SK-N-SH (cell line): ENCODE results near the gene RAPGEF2. TPM values are rescaled to one million over a fixed set of nuclear protein-coding genes. Genes with fewer than 3 reads are reported as not detected.

Experiments used
- CTCF ChIA-PET: fragments of 300-600, 350-600 bp; formaldehyde crosslinking; extraction: SDS; loops from one replicate; lab custom pipeline; 2021; lab: Yijun Ruan, JAX
- POLR2A ChIA-PET: fragments of 350-600 bp; sonication (Branson Sonifier 250); formaldehyde crosslinking; extraction: SDS; loops from one replicate; lab custom pipeline; 2020; ENCODE audit warnings: antibody characterized with exemption, inconsistent platforms; lab: Yijun Ruan, JAX
- DNase-seq: peaks from one replicate; pipeline ENCODE4 v3.0.0; 2012
- H2AFZ ChIP-seq: fragments of 200-600 bp; sonication (generic); 2 replicates; pipeline ENCODE4 v1.8.1; 2016; ENCODE audit warnings: antibody characterized with exemption, mild to moderate bottlenecking, low read depth
- H3F3A ChIP-seq: fragments of 200-600 bp; sonication (generic); replicated peaks from 2 replicates; pipeline ENCODE3; 2016; ENCODE audit warnings: antibody characterized with exemption, mild to moderate bottlenecking; ENCODE audit not compliant: insufficient read depth
- H3K27ac ChIP-seq, 2 experiments: fragments of 200-500 bp in 1 of 2; fragments of 200-600 bp in 1 of 2; sonication (Bioruptor generic) in 1 of 2; sonication (generic), shearing (Covaris generic) in 1 of 2; 2 replicates each; pipeline versions ENCODE4 v1.5.1 to v1.6.1; 2014 to 2016; ENCODE audit warnings: low read depth in 2 of 2, inconsistent platforms in 1 of 2, low read length in 1 of 2, mild to moderate bottlenecking in 1 of 2, mixed read lengths in 1 of 2
- H3K27me3 ChIP-seq: fragments of 200-600 bp; sonication (generic), shearing (Covaris generic); 2 replicates; pipeline ENCODE4 v1.6.1; 2016; ENCODE audit warnings: mixed run types; ENCODE audit not compliant: insufficient read depth
- H3K36me3 ChIP-seq, 2 experiments: fragments of 200-500 bp in 1 of 2; fragments of 200-600 bp in 1 of 2; sonication (Bioruptor generic) in 1 of 2; sonication (generic) in 1 of 2; replicated peaks in 1 of 2; 2 replicates each; pipeline versions ENCODE3 to v1.5.1; 2014 to 2016; ENCODE audit warnings: low read length in 1 of 2, mild to moderate bottlenecking in 1 of 2; ENCODE audit not compliant: insufficient read depth in 2 of 2, control insufficient read depth in 1 of 2
- H3K4me1 ChIP-seq, 2 experiments: fragments of 200-500 bp in 1 of 2; fragments of 200-600 bp in 1 of 2; sonication (Bioruptor generic) in 1 of 2; sonication (generic), shearing (Covaris generic) in 1 of 2; 2 replicates each; pipeline versions ENCODE4 v1.5.1 to v1.6.1; 2014 to 2016; ENCODE audit warnings: low read depth in 1 of 2, low read length in 1 of 2, mixed run types in 1 of 2; ENCODE audit not compliant: insufficient read depth in 2 of 2, control insufficient read depth in 1 of 2
- H3K4me2 ChIP-seq: fragments of 200-600 bp; sonication (generic), shearing (Covaris generic); 2 replicates; pipeline ENCODE4 v1.6.1; 2017; ENCODE audit warnings: mixed run types
- H3K4me3 ChIP-seq, 2 experiments: fragments of 200-500 bp in 1 of 2; fragments of 200-600 bp in 1 of 2; sonication (Bioruptor generic) in 1 of 2; sonication (generic), shearing (Covaris generic) in 1 of 2; 2 replicates each; pipeline versions ENCODE4 v1.5.1 to v1.8.1; 2014 to 2016; ENCODE audit warnings: low read depth in 2 of 2, inconsistent platforms in 1 of 2, low read length in 1 of 2, mild to moderate bottlenecking in 1 of 2, mixed read lengths in 1 of 2, moderate library complexity in 1 of 2
- H3K79me2 ChIP-seq: fragments of 200-600 bp; sonication (generic); 2 replicates; pipeline ENCODE4 v1.8.1; 2017; ENCODE audit warnings: mild to moderate bottlenecking; ENCODE audit not compliant: insufficient read depth
- H3K9ac ChIP-seq: fragments of 200-600 bp; sonication (generic); 2 replicates; pipeline ENCODE4 v1.6.1; 2017; ENCODE audit warnings: mixed run types
- H3K9me2 ChIP-seq: fragments of 200-600 bp; sonication (generic); 2 replicates; pipeline ENCODE4 v1.6.1; 2017; ENCODE audit warnings: mixed run types
- H3K9me3 ChIP-seq: fragments of 200-600 bp; sonication (generic); 2 replicates; pipeline ENCODE4 v1.6.1; 2017; ENCODE audit warnings: mixed run types, mild to moderate bottlenecking, moderate library complexity
- H4K20me1 ChIP-seq: fragments of 200-600 bp; sonication (generic); 2 replicates; pipeline ENCODE4 v1.6.1; 2017; ENCODE audit warnings: mild to moderate bottlenecking, mixed run types; ENCODE audit not compliant: insufficient read depth
- EZH2phosphoT487 ChIP-seq: fragments of 200-600 bp; sonication (generic); IDR thresholded peaks from 2 replicates; pipeline ENCODE4 v1.6.1; 2017; ENCODE audit warnings: low read depth, mixed run types, mild to moderate bottlenecking, antibody characterized with exemption, moderate library complexity, borderline replicate concordance
- FOSL2 ChIP-seq: IDR thresholded peaks from 2 replicates; pipeline ENCODE4 v1.4.0; 2012; ENCODE audit warnings: low read depth, mild to moderate bottlenecking, moderate library complexity, borderline replicate concordance
- FOXM1 ChIP-seq: IDR thresholded peaks from 2 replicates; pipeline ENCODE4 v1.4.0; 2012; ENCODE audit warnings: low read depth, mild to moderate bottlenecking
- GABPA ChIP-seq: IDR thresholded peaks from 2 replicates; pipeline ENCODE4 v1.4.0; 2012; ENCODE audit warnings: low read depth, mild to moderate bottlenecking
- MEF2A ChIP-seq: IDR thresholded peaks from 2 replicates; pipeline ENCODE4 v1.4.0; 2012; ENCODE audit warnings: low read depth, borderline replicate concordance
- MXI1 ChIP-seq: IDR thresholded peaks from 2 replicates; pipeline ENCODE4 v1.6.1; 2012; ENCODE audit warnings: mild to moderate bottlenecking, low read depth, low read length, improper control_type of control experiment
- NFIC ChIP-seq: IDR thresholded peaks from 2 replicates; pipeline ENCODE4 v1.4.0; 2012; ENCODE audit warnings: borderline replicate concordance
- POLR2AphosphoS5 ChIP-seq: IDR thresholded peaks from 2 replicates; pipeline ENCODE4 v1.6.1; 2012; ENCODE audit warnings: low read depth, low read length
- RCOR1 ChIP-seq: fragments of 150-350 bp; IDR thresholded peaks from 2 replicates; pipeline ENCODE4 v1.6.1; 2017; ENCODE audit warnings: antibody characterized with exemption, low read length
- REST ChIP-seq: IDR thresholded peaks from 2 replicates; pipeline ENCODE4 v1.6.1; 2012; ENCODE audit warnings: mild to moderate bottlenecking, low read depth, low read length, moderate library complexity
- RXRA ChIP-seq: IDR thresholded peaks from 2 replicates; pipeline ENCODE4 v1.4.0; 2012; ENCODE audit warnings: low read depth, mild to moderate bottlenecking, borderline replicate concordance
- SIN3A ChIP-seq: IDR thresholded peaks from 2 replicates; pipeline ENCODE4 v1.6.1; 2012; ENCODE audit warnings: low read depth, mild to moderate bottlenecking, low read length, moderate library complexity, borderline replicate concordance
- TEAD4 ChIP-seq: IDR thresholded peaks from 2 replicates; pipeline ENCODE4 v1.4.0; 2012; ENCODE audit warnings: mild to moderate bottlenecking, borderline replicate concordance; ENCODE audit not compliant: insufficient read depth
- ZBTB33 ChIP-seq: IDR thresholded peaks from 2 replicates; pipeline ENCODE4 v1.4.0; 2012; ENCODE audit warnings: low read depth, borderline replicate concordance
- WGBS: methylation state at CpG from one replicate; pipeline ENCODE4 v1.1.6; 2017; ENCODE audit warnings: low lambda C conversion rate; 5-methylcytosine and 5-hydroxymethylcytosine counted together
- polyA plus RNA-seq, 3 experiments: library from polyadenylated mRNA; depleted of rRNA; stranded (reverse); fragments of >200 nt; gene quantifications; 2 replicates each; pipeline ENCODE4 v1.2.3, GENCODE V29; 2012

Gene RAPGEF2
- polyA plus RNA-seq, 1 of the 3 experiments (the other 2 are of a cell fraction), result 19.2 TPM

GRCh38 chr4:159216834-159217233 is 114.0 kb downstream of the RAPGEF2 start:
- no peaks in the 10 kb centered on the region for H3F3A ChIP-seq
- no peaks in the 10 kb centered on the region for H3K27me3 ChIP-seq
- H3K79me2 ChIP-seq, result peaks cover 74% of the 10 kb centered on the region
- H3K36me3 ChIP-seq, result peaks cover 0 to 3% of the 10 kb centered on the region in 2 experiments
- no peaks in the 10 kb centered on the region for H3K4me1 ChIP-seq
- no peak overlapping the region for H3K27ac ChIP-seq
- H2AFZ ChIP-seq, result no peak overlapping the region
- CTCF ChIA-PET, result interaction anchor here (1.0 to 7.4 kb wide), 4 partner anchors 14 to 89 kb away, joined by 3 to 47 read pairs (median 3); no protein-coding TSS in a partner anchor
- no peak overlapping the region for H3K4me2 ChIP-seq
- TF ChIP-seq GABPA (no peak), POLR2AphosphoS5 (no peak), SIN3A (no peak), NFIC (no peak), REST (no peak), MEF2A (no peak), EZH2phosphoT487 (no peak), RXRA (no peak), TEAD4 (no peak), FOXM1 (no peak), MXI1 (no peak), ZBTB33 (no peak), RCOR1 (no peak), FOSL2 (no peak)
- DNase-seq, result no peak
- 89% methylated on average over 5 of the region's 5 CpGs for WGBS
- no peaks in the 10 kb centered on the region for H4K20me1 ChIP-seq
- H3K4me3 ChIP-seq, result no peak overlapping the region
- H3K9me2 ChIP-seq, result no peaks in the 10 kb centered on the region
- H3K9ac ChIP-seq, result no peak overlapping the region
- H3K9me3 ChIP-seq, result no peaks in the 10 kb centered on the region
- POLR2A ChIA-PET, result no interaction called here
